Mesodermal cell (in vitro differentiated cells): Measurements from ENCODE around the gene CUEDC1.
A peak's percentile ranks its signal among the peaks of the same experiment; 100 is the strongest.
"Not testable (repeated sequence)": the region's sequence is repeated elsewhere in the genome, so short reads cannot be mapped to it uniquely, and the experiment has no call there.

Experiments used
- H3K27ac ChIP-seq: 2 replicates; pipeline ENCODE4 v1.7.0; 2013; ENCODE audit warnings: mild to moderate bottlenecking, low read depth, low read length, moderate library complexity; ENCODE audit not compliant: severe bottlenecking
- H3K36me3 ChIP-seq: 2 replicates; pipeline ENCODE4 v1.7.1; 2013; ENCODE audit warnings: mild to moderate bottlenecking, low read length, moderate library complexity; ENCODE audit not compliant: control insufficient read depth, insufficient read depth
- H3K4me1 ChIP-seq: one replicate; pipeline ENCODE4 v1.7.1; 2013; ENCODE audit warnings: mild to moderate bottlenecking, low read length; ENCODE audit not compliant: insufficient read depth, control insufficient read depth, poor library complexity, severe bottlenecking
- H3K4me3 ChIP-seq: 2 replicates; pipeline ENCODE4 v1.7.0; 2013; ENCODE audit warnings: low read length, control low read depth, mild to moderate bottlenecking; ENCODE audit not compliant: insufficient read depth, poor library complexity, severe bottlenecking; ENCODE audit errors: extremely low read depth
- H3K9me3 ChIP-seq: 2 replicates; pipeline ENCODE4 v1.7.1; 2013; ENCODE audit warnings: mild to moderate bottlenecking, low read length, moderate library complexity; ENCODE audit not compliant: control insufficient read depth
- WGBS, 2 experiments: methylation state at CpG; one replicate each; pipeline ENCODE4 v1.1.5; 2013; ENCODE audit warnings: missing lambda C conversion rate in 2 of 2; ENCODE audit not compliant: insufficient coverage in 2 of 2; 5-methylcytosine and 5-hydroxymethylcytosine counted together

The CUEDC1 gene

GRCh38 chr17:57984261-57984890, 29.2 kb upstream of the CUEDC1 start:
- Histone ChIP-seq H3K4me1 (peaks cover 33% of the 10 kb centered on the region), H3K9me3 (no peaks in the 10 kb centered on the region), H3K27ac (peak overlapping the region; percentile 59), H3K36me3 (peaks cover 52% of the 10 kb centered on the region), H3K4me3 (no peak overlapping the region)
- 100% methylated on average over 1 of the region's 4 CpGs; no CpG with 5 or more reads in 1 of the 2 experiments for WGBS, 2 experiments

- 100% methylated on average over 1 of the region's 1 CpG; no CpG with 5 or more reads in 1 of the 2 experiments for WGBS, 2 experiments
- H3K4me1 ChIP-seq, result peaks cover 24% of the 10 kb centered on the region
- no peak overlapping the region for H3K4me3 ChIP-seq
- no peaks in the 10 kb centered on the region for H3K9me3 ChIP-seq
- no peak overlapping the region for H3K27ac ChIP-seq
- peaks cover 62% of the 10 kb centered on the region for H3K36me3 ChIP-seq
Measured at GRCh38 chr17:57983446-57983845, 28.2 kb upstream of the CUEDC1 start.

- no peaks in the 10 kb centered on the region for H3K9me3 ChIP-seq
- 93 to 94% methylated on average over 11 to 13 of the region's 14 CpGs for WGBS, 2 experiments
- H3K27ac ChIP-seq, result no peak overlapping the region
- H3K4me3 ChIP-seq, result no peak overlapping the region
- H3K4me1 ChIP-seq, result peaks cover 23% of the 10 kb centered on the region
- peaks cover 69% of the 10 kb centered on the region for H3K36me3 ChIP-seq
Measured at GRCh38 chr17:57982452-57983170, 27.4 kb upstream of the CUEDC1 start.

- no peaks in the 10 kb centered on the region for H3K9me3 ChIP-seq
- WGBS, 2 experiments, result no CpG with 5 or more reads among the region's 4 CpGs
- no peak overlapping the region for H3K4me3 ChIP-seq
- peaks cover 23% of the 10 kb centered on the region for H3K4me1 ChIP-seq
- no peak overlapping the region for H3K27ac ChIP-seq
- H3K36me3 ChIP-seq, result peaks cover 89% of the 10 kb centered on the region
Measured at GRCh38 chr17:57980522-57980921, 25.3 kb upstream of the CUEDC1 start.

GRCh38 chr17:57979076-57979475, 23.9 kb upstream of the CUEDC1 start:
- H3K4me1 ChIP-seq, result peaks cover 11% of the 10 kb centered on the region
- no peaks in the 10 kb centered on the region for H3K9me3 ChIP-seq
- no peak overlapping the region for H3K4me3 ChIP-seq
- WGBS, 2 experiments, result 100% methylated on average over 1 of the region's 1 CpG; no CpG with 5 or more reads in 1 of the 2 experiments
- H3K27ac ChIP-seq, result no peak overlapping the region
- H3K36me3 ChIP-seq, result peaks cover 89% of the 10 kb centered on the region

- no peak overlapping the region for H3K27ac ChIP-seq
- no peak overlapping the region for H3K4me3 ChIP-seq
- WGBS, 2 experiments, result 85 to 100% methylated on average over 1 of the region's 3 CpGs
- H3K36me3 ChIP-seq, result peaks cover 89% of the 10 kb centered on the region
- peaks cover 6% of the 10 kb centered on the region for H3K4me1 ChIP-seq
- H3K9me3 ChIP-seq, result no peaks in the 10 kb centered on the region
Measured at GRCh38 chr17:57976594-57976993, 21.4 kb upstream of the CUEDC1 start.

- Histone ChIP-seq H3K27ac (no peak overlapping the region), H3K4me1 (peaks cover 6% of the 10 kb centered on the region), H3K36me3 (peaks cover 77% of the 10 kb centered on the region), H3K4me3 (no peak overlapping the region), H3K9me3 (no peaks in the 10 kb centered on the region)
- no CpG with 5 or more reads among the region's 1 CpG for WGBS, 2 experiments
Measured at GRCh38 chr17:57975044-57975443, 19.8 kb upstream of the CUEDC1 start.

GRCh38 chr17:57974053-57974824, 19.0 kb upstream of the CUEDC1 start:
- 94 to 100% methylated on average over 4 of the region's 4 CpGs for WGBS, 2 experiments
- H3K36me3 ChIP-seq, result peaks cover 69% of the 10 kb centered on the region
- not testable (repeated sequence) for H3K9me3 ChIP-seq, H3K27ac ChIP-seq, H3K4me1 ChIP-seq, H3K4me3 ChIP-seq

- no peak overlapping the region for H3K27ac ChIP-seq
- peaks cover 50% of the 10 kb centered on the region for H3K36me3 ChIP-seq
- H3K9me3 ChIP-seq, result no peaks in the 10 kb centered on the region
- WGBS, 2 experiments, result 90% methylated on average over 1 of the region's 1 CpG; no CpG with 5 or more reads in 1 of the 2 experiments
- no peak overlapping the region for H3K4me3 ChIP-seq
- peaks cover 6% of the 10 kb centered on the region for H3K4me1 ChIP-seq
Measured at GRCh38 chr17:57972151-57972550, 16.9 kb upstream of the CUEDC1 start.

- no peak overlapping the region for H3K27ac ChIP-seq
- H3K36me3 ChIP-seq, result peaks cover 44% of the 10 kb centered on the region
- H3K4me1 ChIP-seq, result peaks cover 6% of the 10 kb centered on the region
- WGBS, 2 experiments, result 96 to 97% methylated on average over 8 to 10 of the region's 10 CpGs
- H3K4me3 ChIP-seq, result no peak overlapping the region
- H3K9me3 ChIP-seq, result no peaks in the 10 kb centered on the region
Measured at GRCh38 chr17:57971572-57971971, 16.4 kb upstream of the CUEDC1 start.
